SK-N-SH (cell line): ENCODE results near the gene LAIR2. TPM values are rescaled to one million over a fixed set of nuclear protein-coding genes. Genes with fewer than 3 reads are reported as not detected.

Source experiments
- CTCF ChIA-PET: fragments of 300-600, 350-600 bp; formaldehyde crosslinking; extraction: SDS; loops from one replicate; lab custom pipeline; 2021; lab: Yijun Ruan, JAX
- POLR2A ChIA-PET: fragments of 350-600 bp; sonication (Branson Sonifier 250); formaldehyde crosslinking; extraction: SDS; loops from one replicate; lab custom pipeline; 2020; ENCODE audit warnings: antibody characterized with exemption, inconsistent platforms; lab: Yijun Ruan, JAX
- DNase-seq: peaks from one replicate; pipeline ENCODE4 v3.0.0; 2012
- H2AFZ ChIP-seq: fragments of 200-600 bp; sonication (generic); 2 replicates; pipeline ENCODE4 v1.8.1; 2016; ENCODE audit warnings: antibody characterized with exemption, mild to moderate bottlenecking, low read depth
- H3F3A ChIP-seq: fragments of 200-600 bp; sonication (generic); replicated peaks from 2 replicates; pipeline ENCODE3; 2016; ENCODE audit warnings: antibody characterized with exemption, mild to moderate bottlenecking; ENCODE audit not compliant: insufficient read depth
- H3K27ac ChIP-seq, 2 experiments: fragments of 200-500 bp in 1 of 2; fragments of 200-600 bp in 1 of 2; sonication (Bioruptor generic) in 1 of 2; sonication (generic), shearing (Covaris generic) in 1 of 2; 2 replicates each; pipeline versions ENCODE4 v1.5.1 to v1.6.1; 2014 to 2016; ENCODE audit warnings: low read depth in 2 of 2, inconsistent platforms in 1 of 2, low read length in 1 of 2, mild to moderate bottlenecking in 1 of 2, mixed read lengths in 1 of 2
- H3K27me3 ChIP-seq: fragments of 200-600 bp; sonication (generic), shearing (Covaris generic); 2 replicates; pipeline ENCODE4 v1.6.1; 2016; ENCODE audit warnings: mixed run types; ENCODE audit not compliant: insufficient read depth
- H3K36me3 ChIP-seq, 2 experiments: fragments of 200-500 bp in 1 of 2; fragments of 200-600 bp in 1 of 2; sonication (Bioruptor generic) in 1 of 2; sonication (generic) in 1 of 2; replicated peaks in 1 of 2; 2 replicates each; pipeline versions ENCODE3 to v1.5.1; 2014 to 2016; ENCODE audit warnings: low read length in 1 of 2, mild to moderate bottlenecking in 1 of 2; ENCODE audit not compliant: insufficient read depth in 2 of 2, control insufficient read depth in 1 of 2
- H3K4me1 ChIP-seq, 2 experiments: fragments of 200-500 bp in 1 of 2; fragments of 200-600 bp in 1 of 2; sonication (Bioruptor generic) in 1 of 2; sonication (generic), shearing (Covaris generic) in 1 of 2; 2 replicates each; pipeline versions ENCODE4 v1.5.1 to v1.6.1; 2014 to 2016; ENCODE audit warnings: low read depth in 1 of 2, low read length in 1 of 2, mixed run types in 1 of 2; ENCODE audit not compliant: insufficient read depth in 2 of 2, control insufficient read depth in 1 of 2
- H3K4me2 ChIP-seq: fragments of 200-600 bp; sonication (generic), shearing (Covaris generic); 2 replicates; pipeline ENCODE4 v1.6.1; 2017; ENCODE audit warnings: mixed run types
- H3K4me3 ChIP-seq, 2 experiments: fragments of 200-500 bp in 1 of 2; fragments of 200-600 bp in 1 of 2; sonication (Bioruptor generic) in 1 of 2; sonication (generic), shearing (Covaris generic) in 1 of 2; 2 replicates each; pipeline versions ENCODE4 v1.5.1 to v1.8.1; 2014 to 2016; ENCODE audit warnings: low read depth in 2 of 2, inconsistent platforms in 1 of 2, low read length in 1 of 2, mild to moderate bottlenecking in 1 of 2, mixed read lengths in 1 of 2, moderate library complexity in 1 of 2
- H3K79me2 ChIP-seq: fragments of 200-600 bp; sonication (generic); 2 replicates; pipeline ENCODE4 v1.8.1; 2017; ENCODE audit warnings: mild to moderate bottlenecking; ENCODE audit not compliant: insufficient read depth
- H3K9ac ChIP-seq: fragments of 200-600 bp; sonication (generic); 2 replicates; pipeline ENCODE4 v1.6.1; 2017; ENCODE audit warnings: mixed run types
- H3K9me2 ChIP-seq: fragments of 200-600 bp; sonication (generic); 2 replicates; pipeline ENCODE4 v1.6.1; 2017; ENCODE audit warnings: mixed run types
- H3K9me3 ChIP-seq: fragments of 200-600 bp; sonication (generic); 2 replicates; pipeline ENCODE4 v1.6.1; 2017; ENCODE audit warnings: mixed run types, mild to moderate bottlenecking, moderate library complexity
- H4K20me1 ChIP-seq: fragments of 200-600 bp; sonication (generic); 2 replicates; pipeline ENCODE4 v1.6.1; 2017; ENCODE audit warnings: mild to moderate bottlenecking, mixed run types; ENCODE audit not compliant: insufficient read depth
- EZH2phosphoT487 ChIP-seq: fragments of 200-600 bp; sonication (generic); IDR thresholded peaks from 2 replicates; pipeline ENCODE4 v1.6.1; 2017; ENCODE audit warnings: low read depth, mixed run types, mild to moderate bottlenecking, antibody characterized with exemption, moderate library complexity, borderline replicate concordance
- GABPA ChIP-seq: IDR thresholded peaks from 2 replicates; pipeline ENCODE4 v1.4.0; 2012; ENCODE audit warnings: low read depth, mild to moderate bottlenecking
- MAX ChIP-seq: IDR thresholded peaks from 2 replicates; pipeline ENCODE4 v1.4.0; 2012; ENCODE audit warnings: low read depth
- MEF2A ChIP-seq: IDR thresholded peaks from 2 replicates; pipeline ENCODE4 v1.4.0; 2012; ENCODE audit warnings: low read depth, borderline replicate concordance
- MXI1 ChIP-seq: IDR thresholded peaks from 2 replicates; pipeline ENCODE4 v1.6.1; 2012; ENCODE audit warnings: mild to moderate bottlenecking, low read depth, low read length, improper control_type of control experiment
- NRF1 ChIP-seq: IDR thresholded peaks from 2 replicates; pipeline ENCODE4 v1.6.1; 2012; ENCODE audit warnings: low read depth, mild to moderate bottlenecking, low read length
- POLR2AphosphoS5 ChIP-seq: IDR thresholded peaks from 2 replicates; pipeline ENCODE4 v1.6.1; 2012; ENCODE audit warnings: low read depth, low read length
- RAD21 ChIP-seq: IDR thresholded peaks from 2 replicates; pipeline ENCODE4 v1.6.1; 2012; ENCODE audit warnings: mild to moderate bottlenecking, low read length
- RCOR1 ChIP-seq: fragments of 150-350 bp; IDR thresholded peaks from 2 replicates; pipeline ENCODE4 v1.6.1; 2017; ENCODE audit warnings: antibody characterized with exemption, low read length
- RFX5 ChIP-seq: IDR thresholded peaks from 2 replicates; pipeline ENCODE4 v1.6.1; 2012; ENCODE audit warnings: mild to moderate bottlenecking, improper control_type of control experiment, low read length
- SIN3A ChIP-seq: IDR thresholded peaks from 2 replicates; pipeline ENCODE4 v1.6.1; 2012; ENCODE audit warnings: low read depth, mild to moderate bottlenecking, low read length, moderate library complexity, borderline replicate concordance
- SMC3 ChIP-seq: IDR thresholded peaks from 2 replicates; pipeline ENCODE4 v1.6.1; 2012; ENCODE audit warnings: low read depth, low read length, improper control_type of control experiment
- TEAD4 ChIP-seq: IDR thresholded peaks from 2 replicates; pipeline ENCODE4 v1.4.0; 2012; ENCODE audit warnings: mild to moderate bottlenecking, borderline replicate concordance; ENCODE audit not compliant: insufficient read depth
- YY1 ChIP-seq: IDR thresholded peaks from 2 replicates; pipeline ENCODE4 v1.4.0; 2012; ENCODE audit warnings: low read depth, mild to moderate bottlenecking
- ZBTB33 ChIP-seq: IDR thresholded peaks from 2 replicates; pipeline ENCODE4 v1.4.0; 2012; ENCODE audit warnings: low read depth, borderline replicate concordance
- WGBS: methylation state at CpG from one replicate; pipeline ENCODE4 v1.1.6; 2017; ENCODE audit warnings: low lambda C conversion rate; 5-methylcytosine and 5-hydroxymethylcytosine counted together
- polyA plus RNA-seq, 3 experiments: library from polyadenylated mRNA; depleted of rRNA; stranded (reverse); fragments of >200 nt; gene quantifications; 2 replicates each; pipeline ENCODE4 v1.2.3, GENCODE V29; 2012
- TF ChIP-seq, protein P1 (sequence below): IDR thresholded peaks from 2 replicates; pipeline ENCODE4 v1.6.1; 2012; ENCODE audit warnings: mild to moderate bottlenecking, low read depth, low read length, moderate library complexity
- TF ChIP-seq, protein P2 (sequence below): IDR thresholded peaks from 2 replicates; pipeline ENCODE4; 2012

LAIR2 gene
- polyA plus RNA-seq, 1 of the 3 experiments (the other 2 are of a cell fraction) = not detected

DNA sequence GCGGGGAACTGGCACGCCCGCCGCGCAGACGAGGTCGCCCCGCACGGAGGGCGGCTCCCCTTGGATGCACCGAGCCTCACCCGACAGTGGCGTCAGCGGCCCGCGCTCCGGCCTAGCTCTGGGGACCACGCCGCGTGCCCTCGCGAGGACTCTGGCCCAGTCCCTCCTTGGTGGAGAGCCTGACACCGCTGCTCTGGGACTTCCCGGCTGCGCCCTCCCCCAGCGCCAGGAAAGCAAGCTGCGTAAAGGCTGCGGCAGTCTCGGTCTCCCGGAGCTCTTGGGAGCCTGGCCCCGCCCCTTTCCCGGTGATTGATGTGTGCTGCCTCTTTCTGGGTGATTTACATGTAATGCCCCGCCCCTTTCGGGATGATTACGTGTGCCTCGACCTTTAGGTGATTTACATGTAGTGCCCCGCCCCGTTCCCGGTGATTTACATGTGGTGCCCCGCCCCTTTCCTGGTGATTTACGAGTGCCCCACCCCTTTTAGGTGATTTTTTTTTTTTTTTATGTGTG lies 39.0 kb upstream of the LAIR2 start, which contains the start of gene LENG9 (continued):
- TF ChIP-seq ZBTB33 (no peak), MAX (peak; percentile 61), MEF2A (no peak), RCOR1 (no peak), MXI1 (no peak), NRF1 (peak; percentile 10; the same call in 1 of the 2 replicates), SIN3A (no peak), TEAD4 (no peak), RFX5 (no peak), POLR2AphosphoS5 (no peak), GABPA (no peak), RAD21 (no peak)
- TF ChIP-seq, protein P1, sequence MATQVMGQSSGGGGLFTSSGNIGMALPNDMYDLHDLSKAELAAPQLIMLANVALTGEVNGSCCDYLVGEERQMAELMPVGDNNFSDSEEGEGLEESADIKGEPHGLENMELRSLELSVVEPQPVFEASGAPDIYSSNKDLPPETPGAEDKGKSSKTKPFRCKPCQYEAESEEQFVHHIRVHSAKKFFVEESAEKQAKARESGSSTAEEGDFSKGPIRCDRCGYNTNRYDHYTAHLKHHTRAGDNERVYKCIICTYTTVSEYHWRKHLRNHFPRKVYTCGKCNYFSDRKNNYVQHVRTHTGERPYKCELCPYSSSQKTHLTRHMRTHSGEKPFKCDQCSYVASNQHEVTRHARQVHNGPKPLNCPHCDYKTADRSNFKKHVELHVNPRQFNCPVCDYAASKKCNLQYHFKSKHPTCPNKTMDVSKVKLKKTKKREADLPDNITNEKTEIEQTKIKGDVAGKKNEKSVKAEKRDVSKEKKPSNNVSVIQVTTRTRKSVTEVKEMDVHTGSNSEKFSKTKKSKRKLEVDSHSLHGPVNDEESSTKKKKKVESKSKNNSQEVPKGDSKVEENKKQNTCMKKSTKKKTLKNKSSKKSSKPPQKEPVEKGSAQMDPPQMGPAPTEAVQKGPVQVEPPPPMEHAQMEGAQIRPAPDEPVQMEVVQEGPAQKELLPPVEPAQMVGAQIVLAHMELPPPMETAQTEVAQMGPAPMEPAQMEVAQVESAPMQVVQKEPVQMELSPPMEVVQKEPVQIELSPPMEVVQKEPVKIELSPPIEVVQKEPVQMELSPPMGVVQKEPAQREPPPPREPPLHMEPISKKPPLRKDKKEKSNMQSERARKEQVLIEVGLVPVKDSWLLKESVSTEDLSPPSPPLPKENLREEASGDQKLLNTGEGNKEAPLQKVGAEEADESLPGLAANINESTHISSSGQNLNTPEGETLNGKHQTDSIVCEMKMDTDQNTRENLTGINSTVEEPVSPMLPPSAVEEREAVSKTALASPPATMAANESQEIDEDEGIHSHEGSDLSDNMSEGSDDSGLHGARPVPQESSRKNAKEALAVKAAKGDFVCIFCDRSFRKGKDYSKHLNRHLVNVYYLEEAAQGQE = no peak

DNA sequence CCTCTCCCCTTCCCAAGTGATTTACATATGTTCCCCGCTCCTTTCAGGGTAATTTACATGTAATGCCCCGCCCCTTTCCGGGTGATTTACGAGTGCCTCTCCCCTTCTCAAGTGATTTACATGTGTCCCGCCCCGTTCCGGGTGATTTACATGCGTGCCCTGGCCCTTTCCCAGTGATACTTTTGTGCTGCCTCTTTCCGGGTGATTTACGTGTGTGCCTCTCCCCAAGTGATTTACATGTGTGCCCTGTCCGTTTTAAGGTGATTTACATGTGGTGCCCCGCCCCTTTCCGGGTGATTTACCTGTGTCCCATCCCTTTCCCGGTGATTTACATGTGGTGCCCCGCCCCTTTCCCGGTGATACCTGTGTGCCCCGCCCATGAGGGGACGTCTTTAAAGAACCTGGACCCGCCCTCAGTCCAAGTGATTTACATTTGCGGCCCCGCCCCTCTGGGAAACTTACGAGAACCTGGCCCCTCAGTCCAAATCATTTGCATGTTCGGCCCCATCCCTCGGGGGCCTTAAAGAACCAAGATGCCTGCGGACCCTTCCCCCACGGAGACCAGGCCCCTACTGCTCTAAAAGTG lies 38.5 kb upstream of the LAIR2 start:
- Histone ChIP-seq H3K4me1 (peaks cover 0 to 17% of the 10 kb centered on the region in 2 experiments; a peak in 1 of 4 replicates), H3K4me3 (peak overlapping the region; percentile 63 to 77), H3K9me2 (no peaks in the 10 kb centered on the region), H3K79me2 (no peaks in the 10 kb centered on the region), H3K9me3 (no peaks in the 10 kb centered on the region), H3K4me2 (peak overlapping the region; percentile 92), H3K36me3 (peaks cover 2 to 26% of the 10 kb centered on the region in 2 experiments), H3K9ac (peak overlapping the region; percentile 67), H2AFZ (peak overlapping the region; percentile 86; the same call in 1 of the 2 replicates), H3F3A (peaks cover 24% of the 10 kb centered on the region), H3K27me3 (no peaks in the 10 kb centered on the region), H4K20me1 (peaks cover 16% of the 10 kb centered on the region), H3K27ac (peak overlapping the region; percentile 65 to 67)
- peak; percentile 75 for DNase-seq
- CTCF ChIA-PET = interaction anchor here (1.1 kb wide), 1 partner anchor 17 kb away, joined by 4 read pairs; no protein-coding TSS in a partner anchor
- WGBS = under 1% methylated on average over 25 of the region's 26 CpGs
- POLR2A ChIA-PET = interaction anchor here (1.0 to 4.5 kb wide), 2 partner anchors 11 to 16 kb away, joined by 4 to 24 read pairs; partner anchors contain the start of gene LENG8
- TF ChIP-seq YY1 (no peak), EZH2phosphoT487 (no peak), SMC3 (no peak)
- TF ChIP-seq, protein P2, sequence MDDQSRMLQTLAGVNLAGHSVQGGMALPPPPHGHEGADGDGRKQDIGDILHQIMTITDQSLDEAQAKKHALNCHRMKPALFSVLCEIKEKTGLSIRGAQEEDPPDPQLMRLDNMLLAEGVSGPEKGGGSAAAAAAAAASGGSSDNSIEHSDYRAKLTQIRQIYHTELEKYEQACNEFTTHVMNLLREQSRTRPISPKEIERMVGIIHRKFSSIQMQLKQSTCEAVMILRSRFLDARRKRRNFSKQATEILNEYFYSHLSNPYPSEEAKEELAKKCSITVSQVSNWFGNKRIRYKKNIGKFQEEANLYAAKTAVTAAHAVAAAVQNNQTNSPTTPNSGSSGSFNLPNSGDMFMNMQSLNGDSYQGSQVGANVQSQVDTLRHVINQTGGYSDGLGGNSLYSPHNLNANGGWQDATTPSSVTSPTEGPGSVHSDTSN = peak; percentile 2; the same call in 1 of the 2 replicates
